Right ventricle myocardium superior (tissue), 1 donor: ENCODE data around the gene ERFE. TPM values are rescaled to one million over a fixed set of nuclear protein-coding genes. Genes with fewer than 3 reads are reported as not detected.
"Not testable (repeated sequence)": the region's sequence is repeated elsewhere in the genome, so short reads cannot be mapped to it uniquely, and the experiment has no call there.

Experiments used
- ATAC-seq: fragments of 200-7000 bp; cut with Tn5 transposase; one replicate; pipeline ENCODE4 v1.9.1; 2020; ENCODE audit warnings: mild to moderate bottlenecking; ENCODE audit not compliant: poor library complexity
- DNase-seq: peaks from one replicate; pipeline ENCODE4 v3.0.0-alpha.2; 2020
- intact Hi-C: fragments of 100-400 bp; cut with DNase I; formaldehyde crosslinking; loops from one replicate; pipeline ENCODE4 v1.11.2; 2022
- long read RNA-seq: library from polyadenylated mRNA; unstranded; transcript quantifications from one replicate; pipeline ENCODE4 v2.0.0, GENCODE V29; 2021
- total RNA-seq: library from RNA; stranded (reverse); fragmentation: NEBNext Ultra II Directional; extraction: Animal tissue kit (Norgen Biotek cat#: 25700); gene quantifications from one replicate; pipeline ENCODE4 v1.2.1, GENCODE V29; 2021
- donor health status: DM: no; HTN: yes; CAD: no; lungs with severe emphysema.

The ERFE gene, protein sequence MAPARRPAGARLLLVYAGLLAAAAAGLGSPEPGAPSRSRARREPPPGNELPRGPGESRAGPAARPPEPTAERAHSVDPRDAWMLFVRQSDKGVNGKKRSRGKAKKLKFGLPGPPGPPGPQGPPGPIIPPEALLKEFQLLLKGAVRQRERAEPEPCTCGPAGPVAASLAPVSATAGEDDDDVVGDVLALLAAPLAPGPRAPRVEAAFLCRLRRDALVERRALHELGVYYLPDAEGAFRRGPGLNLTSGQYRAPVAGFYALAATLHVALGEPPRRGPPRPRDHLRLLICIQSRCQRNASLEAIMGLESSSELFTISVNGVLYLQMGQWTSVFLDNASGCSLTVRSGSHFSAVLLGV
- total RNA-seq: not detected
- long read RNA-seq: 0 reads

DNA sequence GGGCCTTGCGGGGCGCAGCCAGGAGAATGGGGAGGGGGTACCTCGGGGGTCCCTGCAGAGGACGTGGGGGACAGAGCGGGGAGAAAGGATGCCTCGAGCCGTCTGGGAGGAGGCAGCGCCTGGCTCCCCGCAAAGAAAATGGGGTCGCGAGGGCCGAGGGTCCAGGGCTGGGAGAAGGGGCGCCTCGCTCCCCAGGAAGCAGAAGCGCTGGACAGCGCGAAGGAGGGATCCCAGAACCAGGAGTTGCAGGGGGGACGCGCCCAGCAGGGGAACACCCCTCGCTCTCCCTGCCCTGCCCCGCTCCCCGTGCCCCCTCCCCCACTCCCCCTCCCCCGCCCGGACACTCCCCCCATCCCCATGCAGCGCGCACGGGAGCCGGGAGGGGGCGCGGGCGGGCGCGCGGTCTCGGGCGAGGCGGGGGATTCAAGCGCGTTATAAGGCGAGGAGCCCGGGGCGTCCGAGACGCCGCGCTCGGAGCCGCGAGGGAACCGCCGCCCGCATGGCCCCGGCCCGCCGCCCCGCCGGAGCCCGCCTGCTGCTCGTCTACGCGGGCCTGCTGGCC lies at the start of gene ERFE:
Gene ERFE, plus strand, starts transcription at position 462 of the 562 bp plus-strand sequence. Its CDS starts 38 bp downstream, at position 500.
- intact Hi-C loops: no loop called here
- DNase-seq: peak; percentile 59
- ATAC-seq: peak; percentile 59

DNA sequence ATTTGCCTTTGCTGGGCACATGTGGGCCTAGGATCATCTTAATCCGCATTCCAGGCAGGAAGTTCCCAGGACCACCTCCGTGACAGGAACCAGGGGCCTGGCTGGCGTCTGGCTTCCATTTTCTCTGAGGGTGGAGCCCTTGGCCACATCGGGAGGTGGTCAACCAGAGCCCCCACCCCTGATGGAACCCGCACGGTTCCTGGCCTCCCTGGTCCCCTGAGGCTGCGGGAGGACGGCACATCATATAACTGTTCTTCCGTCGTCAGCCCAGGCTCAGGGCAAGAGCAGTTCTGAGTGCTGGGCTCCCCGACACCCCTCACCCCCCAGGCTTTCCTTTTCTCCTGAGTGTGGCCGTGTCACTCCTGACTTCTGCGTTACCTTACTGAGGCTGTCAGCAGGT lies 45.2 kb upstream of the ERFE start:
- peak; percentile 8 for DNase-seq
- no peak for ATAC-seq
- intact Hi-C loops: no loop called here

DNA sequence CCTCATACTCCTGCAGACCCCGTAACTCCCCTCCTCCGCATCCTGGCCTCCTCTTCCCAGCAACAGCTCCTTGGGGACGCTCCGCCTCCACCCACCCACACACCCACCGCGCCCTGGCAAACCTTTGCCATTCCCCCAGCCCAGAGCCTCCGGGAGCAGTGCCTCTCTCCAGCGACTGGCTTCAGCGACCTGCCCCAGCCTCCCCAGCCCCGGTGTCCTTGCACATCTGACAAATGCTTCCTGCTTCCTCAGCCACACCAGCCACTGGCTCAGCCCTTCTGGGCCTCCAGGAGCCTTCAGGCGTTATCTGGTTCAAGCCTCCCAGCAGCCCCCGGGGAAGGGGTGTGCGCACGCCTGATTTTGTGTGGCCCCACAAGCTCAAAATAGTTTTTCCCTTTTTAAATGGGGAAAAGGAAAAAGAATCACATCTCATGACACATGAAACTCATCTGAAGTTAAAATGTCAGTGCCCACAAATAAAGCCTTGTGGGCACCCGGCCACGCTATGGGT lies 44.4 kb upstream of the ERFE start:
- ATAC-seq: no peak
- DNase-seq: peak; percentile 14
- intact Hi-C loops: no loop called here

DNA sequence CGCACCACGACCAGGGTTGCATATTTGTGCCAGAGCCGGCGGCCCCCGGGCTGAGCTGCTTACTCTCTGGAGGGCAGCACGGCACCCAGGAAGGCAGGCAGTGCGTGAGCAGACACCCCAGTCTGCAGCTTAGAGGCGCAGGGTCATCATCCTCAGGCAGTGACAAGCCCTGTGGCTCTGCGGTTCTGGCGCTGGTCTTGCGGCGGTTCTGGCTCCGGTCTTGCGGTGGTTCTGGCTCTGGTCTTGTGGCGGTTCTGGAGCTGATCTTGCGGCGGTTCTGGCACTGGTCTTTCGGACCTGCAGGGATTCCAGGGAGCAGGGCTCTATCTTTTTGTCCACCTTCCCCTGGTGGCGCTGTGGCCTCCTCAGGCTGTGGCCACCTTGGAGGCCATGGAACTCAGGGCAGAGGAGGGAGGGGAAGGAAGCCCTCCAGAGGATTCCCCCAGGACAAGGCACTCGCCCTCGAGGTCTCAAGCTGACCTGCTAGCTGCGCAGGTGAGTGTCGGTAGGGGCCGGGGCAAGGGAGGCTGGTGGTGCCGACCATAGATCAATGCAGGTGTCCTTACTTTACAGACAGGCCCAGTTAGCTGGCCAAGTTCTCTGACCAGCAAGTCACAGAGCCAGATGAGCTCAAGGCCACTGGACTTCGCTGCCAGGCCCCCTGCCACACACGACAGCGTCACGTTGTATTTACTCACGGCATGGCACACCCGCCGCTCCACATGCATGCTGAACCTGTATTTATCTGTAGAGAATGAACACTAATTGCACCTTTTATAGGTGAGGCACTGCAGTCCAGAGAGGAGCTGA lies 43.7 kb upstream of the ERFE start:
- DNase-seq (peak; percentile 31), ATAC-seq (no peak)
- intact Hi-C loops: no loop called here

DNA sequence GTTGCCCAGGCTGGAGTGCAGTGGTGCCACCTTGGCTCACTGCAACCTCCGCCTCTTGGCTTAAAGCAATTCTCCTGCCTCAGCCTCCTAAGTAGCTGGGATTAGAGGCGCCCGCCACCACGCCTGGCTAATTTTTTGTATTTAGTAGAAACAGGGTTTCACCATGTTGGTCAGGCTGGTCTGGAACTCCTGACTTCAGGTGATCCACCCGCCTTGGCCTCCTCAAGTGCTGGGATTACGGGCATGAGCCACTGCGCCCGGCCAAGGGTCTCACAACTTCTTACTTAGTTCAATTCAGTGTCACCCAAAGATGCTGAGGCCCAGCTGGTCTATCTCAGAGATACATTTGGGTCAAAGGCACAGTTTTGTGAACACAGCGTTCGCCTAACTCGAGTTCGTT lies 43.1 kb upstream of the ERFE start:
- intact Hi-C loops, ATAC-seq: not testable (repeated sequence)

DNA sequence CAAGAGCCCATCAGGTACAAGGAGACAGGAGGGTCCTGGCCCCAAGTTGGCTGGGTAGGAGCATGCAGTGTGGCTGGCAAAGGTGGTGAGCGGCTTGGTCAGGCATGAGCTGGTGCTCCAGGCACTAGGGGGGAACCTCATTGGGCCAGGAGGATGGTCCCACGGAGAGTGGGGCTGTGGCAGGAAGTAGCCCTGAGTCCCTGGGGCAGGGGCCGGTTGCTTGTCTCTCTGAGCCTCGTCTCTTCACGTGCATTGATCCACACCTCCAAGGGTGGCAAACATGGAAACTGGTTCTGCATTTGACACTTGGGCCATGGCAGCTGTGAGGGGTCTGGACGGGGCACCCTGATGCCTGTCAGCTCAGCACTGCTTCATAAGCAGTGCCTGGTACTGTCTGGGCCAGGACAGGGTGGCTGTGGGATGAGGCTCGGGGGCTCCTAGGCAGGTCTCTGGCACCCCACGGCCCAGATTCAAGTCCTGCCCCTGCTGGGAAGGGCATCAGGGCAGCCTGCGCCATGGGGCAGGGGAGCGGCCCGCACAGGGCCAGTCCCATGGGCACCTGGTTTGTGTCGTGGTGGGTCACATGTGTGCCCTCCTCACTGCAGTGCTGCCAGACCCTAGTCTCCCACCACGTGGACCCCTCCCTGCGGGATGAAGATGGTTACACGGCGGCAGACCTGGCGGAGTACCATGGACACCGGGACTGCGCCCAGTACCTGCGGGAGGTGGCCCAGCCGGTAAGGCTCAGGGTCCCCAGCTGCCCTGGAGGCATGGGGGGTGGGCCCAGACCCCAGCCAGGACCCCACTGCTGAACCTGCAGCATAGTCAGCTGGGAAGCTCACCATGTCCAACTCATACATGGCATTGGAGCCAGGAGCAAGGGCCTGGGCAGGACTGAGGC lies 42.2 kb upstream of the ERFE start:
- peak; percentile 26 for DNase-seq
- intact Hi-C loops: no loop called here
- no peak for ATAC-seq

More for the DNA sequence above, 43.1 kb upstream of the ERFE start:
- peak; percentile 17 for DNase-seq

DNA sequence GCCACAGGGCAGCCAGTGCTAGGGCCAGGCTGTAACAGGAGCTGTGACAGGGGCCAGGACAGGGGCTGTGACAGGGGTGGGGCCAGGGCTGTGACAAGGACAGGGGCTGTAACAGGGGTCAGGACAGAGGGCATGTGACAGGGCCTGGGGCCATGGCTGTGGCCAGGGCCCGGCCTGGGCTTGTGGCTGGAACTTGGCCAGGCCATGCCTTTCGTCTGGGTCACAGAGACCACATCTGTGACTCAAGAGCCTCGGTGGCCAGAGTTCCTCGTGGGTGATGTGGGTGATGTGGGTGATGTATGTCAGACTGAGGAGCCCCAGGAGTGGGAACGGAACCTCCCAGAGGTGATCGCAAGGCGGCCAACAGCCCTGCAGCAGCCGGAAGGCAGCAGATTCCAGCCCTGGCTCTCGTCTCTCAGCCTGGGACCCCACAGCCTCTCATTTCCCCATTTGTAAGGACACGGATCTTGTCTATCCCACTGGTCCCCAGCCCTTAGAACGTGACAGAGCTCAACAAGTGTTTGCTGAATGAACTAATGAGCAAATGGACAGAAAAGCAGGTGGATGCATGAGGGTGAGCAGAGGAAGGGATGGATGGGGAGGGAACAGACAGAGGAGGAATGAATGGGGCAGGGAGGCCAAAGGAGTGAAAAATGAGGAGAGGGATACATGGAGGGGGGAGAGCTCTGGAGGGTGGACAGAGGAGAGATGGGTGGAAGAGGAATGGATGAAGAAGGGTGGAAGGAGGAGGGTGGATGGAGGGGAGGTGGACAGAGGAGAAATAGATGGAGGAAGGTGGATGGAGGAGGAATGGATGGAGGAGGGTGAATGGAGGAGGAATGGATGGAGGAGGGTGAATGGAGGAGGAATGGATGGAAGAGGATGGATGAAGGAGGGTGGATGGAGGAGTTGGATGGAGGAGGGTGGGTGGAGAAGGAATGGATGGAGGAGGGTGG lies 41.3 kb upstream of the ERFE start:
- ATAC-seq: no peak
- intact Hi-C loops: no loop called here
- DNase-seq: peak; percentile 38

DNA sequence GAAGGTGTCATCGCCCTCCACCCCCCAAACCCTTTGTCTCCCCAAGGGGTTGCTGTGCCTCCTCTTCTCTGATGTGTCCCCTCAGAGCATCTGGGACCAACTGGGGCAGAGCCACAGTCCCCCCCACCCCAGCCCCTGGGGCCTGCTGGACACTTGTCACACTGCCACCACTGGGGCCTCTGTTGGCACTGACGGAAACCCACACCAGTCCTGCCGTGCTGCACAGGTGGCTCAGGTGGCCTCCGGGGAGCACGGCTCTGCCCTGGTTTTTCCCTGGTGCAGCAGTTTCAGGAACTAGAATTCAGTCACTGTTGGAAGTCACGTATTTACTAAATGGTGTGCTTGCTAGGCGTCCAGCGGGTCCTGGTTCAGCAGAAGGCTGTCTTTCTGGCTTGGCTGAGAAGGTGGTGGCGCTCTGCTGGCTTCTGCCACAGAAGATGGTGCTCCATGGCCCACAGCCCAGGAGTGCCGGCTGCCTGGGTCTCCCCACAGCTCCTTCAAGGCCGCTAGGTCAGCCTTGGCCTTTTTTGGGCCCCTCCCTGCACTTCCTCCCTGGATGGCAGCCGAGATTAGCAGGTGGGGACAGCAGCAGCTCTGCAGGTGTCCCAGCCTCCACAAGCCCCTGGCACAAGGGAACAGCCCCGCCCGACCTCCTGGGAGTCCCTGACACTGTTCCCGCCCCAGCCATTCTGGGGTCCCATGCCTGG lies 38.9 kb upstream of the ERFE start:
- peak; percentile 11 for ATAC-seq
- intact Hi-C loops: no loop called here

DNA sequence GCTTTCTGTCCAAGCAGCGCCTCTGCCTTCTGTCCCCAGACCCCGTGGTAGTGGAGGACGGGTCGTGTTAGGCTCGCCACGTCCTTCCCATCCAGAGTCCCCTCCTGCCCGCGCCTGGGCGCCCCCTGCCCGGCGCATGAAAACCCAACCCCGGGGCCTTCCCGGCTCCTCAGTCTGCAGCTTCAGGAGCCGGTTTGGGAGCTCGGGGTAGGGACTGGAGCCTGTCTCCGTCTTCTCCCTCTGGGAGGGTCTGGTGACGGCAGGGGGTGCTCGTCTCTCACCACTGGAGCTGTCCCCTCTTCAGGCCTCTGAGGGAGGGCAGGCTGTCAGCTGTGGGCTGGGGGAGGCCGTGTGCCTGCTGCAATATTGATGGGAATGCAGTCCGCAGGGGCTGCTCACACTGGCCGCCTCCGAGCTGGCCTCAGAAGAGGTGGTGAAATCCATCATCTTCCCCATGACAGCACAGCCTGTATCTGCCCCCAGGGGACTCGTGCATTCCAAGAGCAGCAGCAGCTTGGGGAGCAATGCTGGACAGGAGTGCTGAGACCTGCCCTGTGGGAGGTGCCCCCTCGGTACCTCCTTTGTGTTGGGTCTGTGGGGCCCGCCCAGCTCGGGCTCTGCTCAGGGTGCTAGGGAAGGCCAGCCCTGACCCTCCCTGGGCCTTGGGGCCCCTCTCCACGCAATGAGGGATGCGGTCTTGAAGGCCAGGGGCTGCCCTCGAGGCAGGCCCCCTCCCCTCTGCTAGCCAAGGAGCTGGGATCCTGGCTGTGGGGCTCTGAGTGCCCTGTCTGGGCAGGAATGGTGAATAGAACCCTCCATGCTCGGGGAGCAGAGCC lies 38.1 kb upstream of the ERFE start:
- intact Hi-C loops: no loop called here

More for the DNA sequence above, 38.9 kb upstream of the ERFE start:
- peak; percentile 29 for DNase-seq

DNA sequence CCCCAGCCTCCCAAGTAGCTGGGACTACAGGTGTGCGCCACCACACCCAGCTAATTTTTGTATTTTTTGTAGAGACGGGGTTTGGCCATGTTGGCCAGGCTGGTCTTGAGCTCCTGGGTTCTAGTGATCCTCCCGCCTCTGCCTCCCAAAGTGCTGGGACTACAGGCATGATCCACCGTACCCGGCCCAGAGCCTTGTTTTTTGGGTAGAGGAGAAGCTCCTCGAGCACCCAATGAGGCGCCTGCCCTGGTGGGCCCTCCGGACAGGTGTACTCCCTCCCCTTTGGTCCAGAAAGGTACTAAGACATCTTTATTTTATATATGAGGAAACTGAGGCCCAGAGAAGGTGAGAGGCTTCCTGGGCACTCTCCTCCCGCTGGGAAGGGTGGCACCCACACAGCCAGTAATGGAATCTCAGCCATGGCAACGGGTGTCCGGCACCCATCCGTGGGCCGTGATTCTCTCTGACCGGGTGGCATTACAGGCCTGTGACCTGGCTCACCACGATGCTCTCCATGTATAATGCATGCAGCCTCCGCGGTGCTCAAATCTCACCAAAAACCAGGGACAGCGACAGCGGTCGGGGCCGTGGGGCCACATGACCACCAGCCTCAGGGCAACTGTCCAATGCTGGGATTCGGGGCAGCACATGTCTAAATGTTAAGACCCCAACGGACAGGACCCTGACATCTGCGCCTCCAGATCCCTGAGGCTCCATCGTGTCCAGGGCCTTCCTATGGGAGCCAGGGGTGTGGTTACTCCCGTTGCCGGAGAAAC lies 37.1 kb upstream of the ERFE start:
- intact Hi-C loops: no loop called here
- ATAC-seq (no peak), DNase-seq (peak; percentile 37)

More for the DNA sequence above, 38.1 kb upstream of the ERFE start:
- peak; percentile 49 for DNase-seq
- ATAC-seq: peak; percentile 69

DNA sequence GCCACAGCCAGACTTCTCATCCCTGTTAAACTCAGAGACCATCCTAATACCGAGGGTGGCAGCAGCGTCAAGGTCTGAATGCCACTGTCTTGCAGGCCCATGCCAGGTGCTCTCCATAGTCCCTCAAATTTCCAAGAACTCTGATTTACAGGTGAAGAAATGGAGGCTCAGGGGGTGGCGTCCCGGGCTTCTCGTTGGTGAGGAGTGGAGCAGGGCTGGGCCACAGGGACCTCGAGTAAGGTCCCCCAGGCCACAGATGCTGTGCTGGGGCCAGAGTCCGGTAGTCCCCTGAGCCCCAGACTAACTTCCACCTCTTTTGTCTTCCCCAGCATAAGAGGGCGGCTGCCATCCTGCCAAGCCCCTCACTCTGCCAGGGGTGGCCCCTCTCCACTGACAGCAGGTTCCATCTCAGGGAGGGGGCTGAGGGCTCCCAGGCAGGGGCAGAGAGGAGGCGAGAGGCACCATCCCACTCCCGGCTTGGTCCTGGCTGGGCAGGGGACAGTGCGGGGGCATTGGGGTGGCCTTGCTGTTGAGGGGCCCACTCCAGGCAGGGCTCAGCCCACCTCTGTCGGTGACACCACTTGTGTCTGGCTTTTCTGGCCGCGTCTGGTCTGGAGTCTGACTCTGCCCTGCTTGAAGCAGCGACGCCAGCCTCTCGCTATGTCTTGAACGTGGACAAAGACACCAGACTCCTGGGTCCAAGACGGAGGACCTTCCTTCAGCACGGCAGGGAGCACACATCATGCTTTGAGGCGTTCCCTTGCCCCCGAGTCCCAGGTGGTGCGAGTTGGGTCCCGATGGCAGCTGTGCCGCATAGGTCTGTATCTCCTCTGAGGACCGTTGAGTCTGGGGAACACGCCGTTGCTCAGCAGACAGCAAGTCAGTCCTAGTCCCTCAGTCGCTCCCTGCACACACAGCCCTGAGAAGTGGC lies 36.2 kb upstream of the ERFE start:
- intact Hi-C loops: no loop called here
- ATAC-seq (no peak), DNase-seq (peak; percentile 35)

DNA sequence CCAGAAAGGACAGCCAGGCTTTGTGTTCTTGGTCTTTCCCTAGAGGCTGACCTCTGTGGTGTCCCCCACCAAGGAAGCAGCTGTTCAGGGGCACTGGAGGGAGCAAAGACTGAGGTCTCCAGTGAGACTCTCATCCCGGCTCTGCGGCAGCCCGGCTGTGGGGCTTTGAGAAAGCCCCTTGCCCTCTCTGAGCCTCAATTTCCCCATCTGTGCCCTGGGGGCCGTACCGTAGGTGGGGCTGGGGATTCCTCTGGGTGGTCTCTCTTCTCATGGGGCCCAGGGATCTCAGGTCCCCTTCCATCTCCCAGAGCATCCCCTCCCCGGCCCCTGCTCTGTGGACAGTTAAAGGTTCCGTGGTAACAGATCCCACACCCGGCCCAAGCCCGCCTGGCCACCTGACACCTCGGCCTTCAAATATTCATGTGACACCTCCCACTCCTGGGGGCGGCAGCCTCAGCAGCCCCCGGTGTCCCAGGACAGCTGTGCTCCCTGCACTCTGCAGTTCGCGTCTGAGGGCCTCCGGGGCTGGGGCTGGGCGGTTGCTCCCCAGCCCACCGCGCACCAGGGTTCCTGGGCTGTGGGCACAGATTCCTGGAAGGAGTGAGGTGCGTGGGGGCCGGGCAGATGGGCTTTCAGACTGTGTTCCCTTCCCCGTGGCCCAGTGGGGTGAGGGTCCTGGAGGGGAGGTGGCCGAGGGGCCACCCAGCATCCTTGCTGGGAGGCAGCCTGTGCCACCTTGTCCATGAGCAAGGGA lies 35.4 kb upstream of the ERFE start:
- intact Hi-C loops: no loop called here
- no peak for ATAC-seq
- peak; percentile 26 for DNase-seq

DNA sequence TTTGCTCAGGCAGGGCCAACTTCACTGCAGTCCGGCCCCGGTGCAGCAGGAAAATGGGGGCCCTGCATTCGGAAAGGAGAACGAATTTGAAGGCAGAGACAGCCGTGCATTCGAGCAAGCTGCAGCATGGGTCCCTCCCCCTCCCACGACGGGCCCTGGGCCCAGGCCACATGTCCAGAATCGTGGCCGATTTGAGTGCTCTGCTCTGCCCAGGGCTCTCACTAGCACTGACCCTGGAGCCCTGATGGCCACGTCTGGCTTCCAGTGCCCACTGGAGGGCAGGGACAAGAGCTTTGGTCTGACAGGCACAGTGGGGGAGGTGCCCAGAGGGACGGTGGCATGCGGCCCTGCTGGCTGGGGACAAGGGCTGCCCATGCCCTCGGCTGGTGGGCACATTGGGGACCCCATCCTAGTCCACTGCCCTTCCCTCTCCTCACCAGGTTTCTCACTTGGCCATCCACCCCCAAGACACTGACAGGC lies 34.7 kb upstream of the ERFE start:
- peak; percentile 17 for DNase-seq
- intact Hi-C loops: no loop called here

More for the DNA sequence above, 34.7 kb upstream of the ERFE start:
- no peak for ATAC-seq
